ENCODE data around the gene PLA2G1B.
A peak's percentile ranks its signal among the peaks of the same experiment; 100 is the strongest.

Gene PLA2G1B

DNA sequence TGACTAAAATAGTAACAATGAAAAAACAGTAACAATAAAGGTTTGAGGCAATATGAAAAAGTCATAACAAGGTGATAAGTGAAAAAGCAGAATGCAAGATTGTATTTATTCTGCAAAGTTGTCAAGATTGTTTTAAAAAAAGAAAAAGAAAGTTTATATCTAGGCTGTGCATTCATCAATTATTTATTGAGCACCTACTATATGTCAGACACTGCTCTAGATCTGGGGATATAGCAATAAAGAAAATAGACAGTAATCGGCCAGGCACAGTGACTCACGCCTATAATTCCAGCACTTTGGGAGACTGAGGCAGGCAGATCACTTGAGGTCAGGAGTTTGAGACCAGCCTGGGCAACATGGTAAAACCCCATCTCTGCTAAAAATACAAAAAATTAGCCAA lies 3.8 kb downstream of the PLA2G1B start:
- DNase-seq, result no peak

DNA sequence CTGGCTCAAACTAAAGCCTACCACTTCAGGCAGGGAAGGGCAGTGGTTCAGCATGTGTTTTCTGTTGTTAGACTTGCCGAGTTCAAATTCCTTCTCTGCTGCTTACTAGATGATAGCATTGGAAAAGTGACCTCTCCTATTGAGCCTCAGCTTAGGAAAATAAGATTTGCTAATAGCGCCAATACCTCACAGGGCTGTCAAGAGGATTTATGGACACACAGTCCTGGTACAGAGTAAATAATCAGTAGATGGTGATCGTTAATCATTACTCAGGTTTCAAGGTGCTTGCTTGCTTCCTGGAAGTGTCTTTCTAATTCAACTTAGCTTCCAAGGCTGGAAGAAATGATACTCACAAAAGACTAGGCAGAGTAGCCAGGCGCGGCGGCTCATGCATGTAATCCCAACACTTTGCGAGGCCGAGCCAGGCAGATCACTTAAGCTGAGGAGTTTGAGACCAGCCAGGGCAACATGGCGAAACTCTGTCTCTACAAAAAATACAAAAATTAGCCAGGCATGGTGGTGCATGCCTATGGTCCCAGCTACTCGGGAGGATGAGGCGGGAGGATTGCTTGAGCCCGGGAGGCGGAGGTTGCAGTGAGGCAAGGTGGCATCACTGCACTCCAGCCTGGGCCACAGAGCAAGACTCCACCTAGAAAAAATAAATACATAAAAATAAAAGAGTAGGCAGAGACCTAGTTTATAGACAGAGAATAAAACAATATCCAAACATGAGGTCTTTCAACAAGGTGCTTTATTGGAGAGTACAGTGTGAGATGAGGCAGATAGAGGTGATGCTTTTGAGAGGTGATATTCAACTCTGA lies 6.0 kb downstream of the PLA2G1B start:
- no peak for DNase-seq

DNA sequence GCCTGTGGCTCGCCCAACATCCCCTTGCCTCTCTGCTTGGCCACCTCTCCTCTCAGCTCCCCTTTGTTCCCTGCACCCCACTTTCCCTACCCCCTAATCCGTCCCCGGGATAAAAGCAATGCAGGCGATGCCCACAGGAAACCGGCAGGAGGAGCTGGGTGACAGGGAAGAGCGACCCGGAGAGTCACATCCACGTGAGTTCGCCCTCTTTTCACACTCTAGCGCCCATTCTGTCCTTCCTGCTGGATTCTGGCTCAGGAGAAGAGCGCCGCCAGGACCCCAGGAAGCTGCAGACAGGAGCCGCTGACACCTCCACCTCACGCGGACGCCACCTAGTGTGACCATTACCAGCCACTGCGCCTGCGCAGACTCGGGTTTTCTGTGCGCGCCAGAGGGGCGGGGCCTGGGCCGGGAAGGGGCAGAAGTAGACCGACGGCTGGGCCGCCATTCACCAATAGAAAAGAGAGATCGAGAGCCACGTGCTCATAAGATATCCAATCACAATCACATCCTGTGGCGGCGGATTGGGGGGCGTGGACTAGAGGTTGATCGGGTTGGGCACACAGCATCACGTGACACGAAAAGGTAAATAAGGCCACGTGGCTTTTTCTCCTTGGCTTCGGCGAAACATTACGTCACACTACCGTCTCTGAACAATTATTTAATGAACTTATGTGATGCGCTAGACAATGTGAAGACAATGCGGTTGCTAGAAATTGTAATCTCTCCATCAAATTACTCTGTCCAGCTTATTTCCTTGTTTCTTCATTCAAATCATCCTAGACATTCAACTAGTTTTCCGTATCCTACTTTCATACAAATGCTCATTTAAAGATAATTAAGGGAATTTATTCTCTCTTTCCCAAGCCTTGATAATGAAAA lies 10.1 kb downstream of the PLA2G1B start:
- DNase-seq, result peak; percentile 100

DNA sequence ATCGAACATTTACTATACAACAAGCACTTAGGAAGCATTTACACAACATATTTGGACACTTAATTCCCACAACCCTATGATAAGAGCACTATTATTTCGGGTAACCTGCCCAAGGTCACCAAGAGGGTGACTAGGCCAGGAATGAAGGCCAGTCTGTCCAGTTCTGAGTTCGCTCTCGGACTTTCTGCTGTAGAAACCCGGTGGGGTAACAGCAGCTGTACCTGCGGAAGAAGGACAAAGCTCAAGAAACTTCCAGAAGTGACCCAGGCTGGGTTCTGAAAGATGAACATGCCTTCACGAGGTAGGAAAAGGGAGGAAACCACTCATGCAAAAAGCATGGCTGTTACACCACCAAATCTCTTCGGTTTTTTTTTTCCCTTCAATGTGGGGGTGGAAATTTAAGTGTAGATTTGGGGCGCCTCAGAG lies 10.8 kb downstream of the PLA2G1B start:
- DNase-seq, result no peak

DNA sequence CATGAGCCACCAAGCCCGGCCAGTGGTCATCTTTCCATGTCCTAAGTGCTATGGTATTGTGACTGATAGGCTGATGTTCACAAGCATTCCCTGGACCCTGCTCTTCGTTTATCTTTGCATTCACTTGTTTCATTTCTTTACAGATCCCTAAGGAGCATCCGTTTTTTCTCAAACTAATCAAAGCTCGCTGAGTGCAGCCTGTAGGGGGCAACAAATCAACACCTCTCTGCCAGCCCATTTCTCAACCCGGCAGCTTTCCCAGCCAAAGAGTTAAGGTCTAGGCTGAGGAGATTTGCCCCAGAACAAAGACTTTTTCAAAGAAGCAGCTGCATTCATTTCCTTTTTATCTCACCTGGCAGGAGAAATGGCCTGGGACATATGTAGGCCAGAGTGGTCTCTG lies 13.4 kb downstream of the PLA2G1B start:
- DNase-seq, result no peak

DNA sequence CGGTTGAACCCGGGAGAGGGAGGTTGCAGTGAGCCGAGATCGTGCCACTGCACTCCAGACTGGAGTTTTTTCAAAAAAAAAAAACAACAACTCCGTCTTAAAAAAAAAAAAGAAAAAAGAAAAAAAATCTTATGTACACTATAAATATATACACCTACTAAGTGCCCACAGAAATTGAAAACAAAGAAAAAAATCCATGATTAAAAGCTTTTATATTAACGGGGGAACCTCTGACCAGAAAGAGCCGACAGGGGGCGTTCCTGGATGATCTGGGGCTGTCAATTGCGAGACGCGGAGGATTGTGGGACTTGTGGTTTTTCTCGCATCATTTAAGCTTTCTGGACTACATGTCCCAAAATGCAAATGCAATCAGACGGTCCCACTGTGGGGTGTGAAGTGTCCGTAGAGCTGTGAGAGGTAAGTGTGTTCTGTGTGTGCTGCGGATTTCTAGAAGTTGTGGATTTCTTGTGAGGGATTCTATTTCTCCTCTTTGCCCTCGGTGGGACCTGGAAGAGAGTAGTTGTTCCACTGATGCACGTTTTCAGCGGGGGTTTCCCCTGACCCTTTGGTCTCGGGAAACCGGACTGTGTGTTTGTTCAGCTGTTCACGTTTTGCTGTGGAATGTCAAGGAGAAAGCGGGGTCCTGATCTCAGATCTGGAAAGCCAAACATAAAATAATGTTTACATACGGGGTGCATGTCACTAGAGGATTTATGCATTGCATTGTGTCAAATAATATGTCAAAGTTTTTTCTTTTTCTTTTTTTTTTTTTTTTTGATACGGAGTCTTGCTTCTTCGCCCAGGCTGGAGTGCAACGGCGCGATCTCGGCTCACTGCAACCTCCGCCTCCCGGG lies 25.4 kb downstream of the PLA2G1B start, which contains the start of gene SIRT4:
Gene SIRT4, plus strand, starts transcription at position 360 of the 854 bp plus-strand sequence. CDS start 1,241 bp downstream, outside the sequence.
- peak; percentile 93 for DNase-seq

DNA sequence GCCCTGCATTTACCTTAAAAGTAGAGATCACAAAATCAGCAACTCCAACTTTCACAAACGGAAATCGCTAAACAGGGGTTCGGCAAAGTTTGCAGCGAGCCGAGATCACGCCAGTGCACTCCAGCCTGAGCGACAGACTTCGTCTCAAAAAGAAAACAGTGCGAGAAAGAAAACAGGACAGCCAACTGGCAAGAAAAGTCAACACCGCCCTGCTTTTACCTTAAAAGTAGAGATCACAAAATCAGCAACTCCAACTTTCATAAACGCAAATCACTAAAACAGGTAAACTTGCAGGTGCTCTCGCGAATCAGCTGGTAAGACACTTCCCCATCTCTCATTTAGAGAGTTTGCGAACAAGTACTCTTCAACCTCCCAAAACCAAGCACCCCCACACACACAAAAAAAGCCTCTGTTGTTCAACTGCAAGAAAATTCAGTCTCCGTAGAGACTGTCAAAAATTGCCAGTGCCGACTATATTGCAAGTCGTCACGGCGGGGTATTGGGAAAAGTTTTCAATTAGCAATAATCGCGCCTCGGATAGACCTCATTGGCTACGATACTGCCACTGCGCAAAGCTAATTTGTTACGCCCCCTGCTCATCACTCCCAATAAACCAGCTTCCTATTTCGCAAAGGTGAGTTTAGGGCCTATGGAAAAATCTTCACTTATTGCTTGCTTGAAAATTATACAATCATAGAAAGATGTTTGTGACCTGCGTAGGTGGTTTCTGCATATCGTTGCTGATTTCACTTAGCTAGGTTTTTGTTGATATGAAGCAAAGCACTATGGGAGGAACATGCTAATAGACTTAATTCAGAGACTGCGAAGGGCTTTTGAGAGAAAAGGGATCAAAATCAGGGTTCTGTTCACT lies 34.7 kb downstream of the PLA2G1B start, which contains the start of gene RNU4-1:
Gene RNU4-1, minus strand, starts transcription at position 577 of the 871 bp plus-strand sequence.
- peak; percentile 70 for DNase-seq

DNA sequence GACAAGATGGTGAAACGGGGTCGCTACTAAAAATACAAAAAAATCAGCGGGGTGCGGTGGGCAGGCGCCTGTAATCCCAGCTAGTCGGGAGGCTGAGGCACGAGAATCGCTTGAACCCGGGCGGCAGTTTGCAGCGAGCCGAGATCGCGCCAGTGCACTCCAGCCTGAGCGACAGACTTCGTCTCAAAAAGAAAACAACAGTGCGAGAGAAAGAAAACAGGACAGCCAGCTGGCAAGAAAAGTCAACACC lies 35.2 kb downstream of the PLA2G1B start:
- DNase-seq, result no peak

DNA sequence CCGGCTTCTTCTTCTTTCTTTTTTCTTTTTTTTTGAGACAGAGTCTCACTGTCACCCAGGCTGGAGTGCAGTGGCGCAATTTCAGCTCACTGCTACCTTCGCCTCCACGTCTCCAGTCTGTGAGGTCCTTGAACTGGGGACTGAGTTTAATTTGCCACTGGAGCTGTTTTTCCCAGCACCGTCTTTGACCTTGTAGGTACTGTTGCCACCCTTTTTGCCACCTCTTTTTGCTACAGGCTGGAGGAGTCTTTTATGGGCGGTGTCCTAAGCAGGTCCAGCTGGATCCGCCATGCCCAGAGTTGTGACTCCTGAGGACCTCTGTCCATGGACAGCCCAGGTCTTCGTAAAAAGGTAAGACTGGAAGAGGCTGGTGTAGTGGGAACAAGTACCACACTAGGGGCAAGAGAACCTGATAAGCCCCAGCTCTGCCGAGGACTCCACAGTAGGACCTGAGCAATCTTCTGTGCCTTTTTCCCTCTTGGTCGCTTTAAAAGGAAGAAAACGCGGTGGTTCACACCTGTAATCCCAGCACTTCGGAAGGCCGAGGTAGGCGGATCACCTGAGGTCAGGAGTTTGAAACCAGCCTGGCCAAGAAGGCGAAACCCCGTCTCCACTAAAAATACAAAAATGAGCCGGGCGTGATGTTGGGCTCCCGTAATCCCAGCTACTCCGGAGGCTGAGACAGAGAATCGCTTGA lies 36.8 kb downstream of the PLA2G1B start:
- peak; percentile 4 for DNase-seq

DNA sequence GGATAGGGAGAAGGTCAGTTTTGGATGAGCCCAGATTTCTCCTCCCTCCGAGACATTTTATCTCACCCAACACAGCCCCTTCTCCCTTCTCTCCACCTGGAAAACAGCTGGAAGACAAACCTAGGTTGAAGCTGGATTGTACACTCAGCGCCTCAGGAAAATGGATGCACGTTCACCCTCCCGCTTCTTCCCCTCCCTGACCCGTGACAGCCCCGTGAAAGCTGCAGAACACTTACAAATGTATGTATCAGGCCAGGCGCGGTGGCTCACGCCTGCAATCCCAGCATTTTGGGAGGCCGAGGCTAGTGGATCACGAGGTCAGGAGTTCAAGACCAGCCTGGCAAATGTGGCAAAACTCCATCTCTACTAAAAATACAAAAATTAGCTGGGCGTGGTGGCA lies 40.1 kb downstream of the PLA2G1B start:
- no peak for DNase-seq

DNA sequence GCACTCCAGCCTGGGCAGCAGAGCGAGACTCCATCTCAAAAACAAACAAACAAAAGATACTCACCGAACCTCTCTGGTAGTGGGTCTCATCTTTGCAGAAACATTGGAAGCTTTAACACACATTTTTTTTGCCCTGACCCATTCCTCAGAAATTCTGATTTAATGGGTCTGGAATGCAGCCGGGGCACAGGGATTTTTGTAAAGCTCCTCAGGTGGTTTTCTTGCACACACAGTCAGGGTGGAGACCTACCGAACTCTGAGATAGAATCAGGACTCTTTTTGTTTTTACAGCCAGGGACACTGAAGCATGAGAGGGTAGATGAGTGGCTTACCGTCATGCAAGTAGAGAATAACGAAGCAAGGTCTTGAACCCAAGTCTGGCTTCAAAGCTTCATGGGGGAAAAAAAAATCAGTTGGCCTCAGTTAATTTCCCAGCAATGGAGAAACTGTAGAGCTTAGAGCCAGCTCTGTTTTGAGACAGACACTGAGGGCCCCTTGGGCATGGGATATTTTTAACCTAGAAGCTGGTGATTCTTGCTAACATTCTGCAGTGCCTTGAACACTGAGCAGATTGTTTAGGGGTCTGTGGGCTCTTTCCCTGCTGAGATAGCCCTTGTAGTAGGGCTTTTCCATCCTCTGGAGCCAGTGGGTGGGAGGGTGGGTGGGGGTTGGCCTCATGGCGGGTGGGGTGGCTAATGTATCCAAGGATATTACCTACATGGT lies 40.6 kb downstream of the PLA2G1B start:
- DNase-seq, result no peak

DNA sequence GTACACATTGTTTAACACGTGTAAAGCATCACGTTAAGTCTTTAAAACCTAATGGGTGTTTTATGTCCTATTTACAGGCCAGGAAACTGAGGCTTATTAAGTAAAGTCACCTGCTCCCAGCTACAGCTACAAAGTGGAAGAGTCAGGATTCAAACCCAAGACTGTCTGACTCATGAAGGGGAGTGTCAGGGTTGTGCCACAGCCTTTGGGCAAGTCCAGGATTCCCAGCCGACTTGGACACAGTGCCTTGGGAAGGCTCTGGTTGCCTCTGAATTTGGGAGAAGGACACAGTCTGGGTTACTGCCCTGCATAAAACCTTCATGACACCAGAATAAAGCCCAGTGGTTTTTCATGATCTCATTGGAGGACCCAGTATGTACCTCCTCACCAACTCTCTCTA lies 43.2 kb downstream of the PLA2G1B start:
- no peak for DNase-seq

DNA sequence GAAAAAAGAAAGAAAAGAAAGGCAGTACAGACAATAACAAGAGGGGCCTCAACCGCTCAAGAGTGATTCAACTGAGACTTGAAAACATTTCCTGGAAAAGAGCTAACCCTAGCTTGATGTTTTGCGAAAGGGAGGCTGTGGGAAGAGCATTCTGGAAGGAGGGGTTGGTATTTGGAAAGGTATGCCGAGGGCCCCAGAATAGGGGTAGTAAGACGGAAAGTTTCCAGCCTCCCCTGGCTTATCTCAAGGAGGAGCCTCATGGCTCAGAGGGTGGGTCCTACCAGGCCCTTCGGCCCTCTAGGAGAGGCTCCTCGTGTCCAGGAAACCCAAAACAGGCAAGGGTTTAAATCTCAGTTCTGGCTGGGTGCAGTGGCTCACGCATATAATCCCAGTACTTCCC lies 44.3 kb downstream of the PLA2G1B start:
- no peak for DNase-seq

DNA sequence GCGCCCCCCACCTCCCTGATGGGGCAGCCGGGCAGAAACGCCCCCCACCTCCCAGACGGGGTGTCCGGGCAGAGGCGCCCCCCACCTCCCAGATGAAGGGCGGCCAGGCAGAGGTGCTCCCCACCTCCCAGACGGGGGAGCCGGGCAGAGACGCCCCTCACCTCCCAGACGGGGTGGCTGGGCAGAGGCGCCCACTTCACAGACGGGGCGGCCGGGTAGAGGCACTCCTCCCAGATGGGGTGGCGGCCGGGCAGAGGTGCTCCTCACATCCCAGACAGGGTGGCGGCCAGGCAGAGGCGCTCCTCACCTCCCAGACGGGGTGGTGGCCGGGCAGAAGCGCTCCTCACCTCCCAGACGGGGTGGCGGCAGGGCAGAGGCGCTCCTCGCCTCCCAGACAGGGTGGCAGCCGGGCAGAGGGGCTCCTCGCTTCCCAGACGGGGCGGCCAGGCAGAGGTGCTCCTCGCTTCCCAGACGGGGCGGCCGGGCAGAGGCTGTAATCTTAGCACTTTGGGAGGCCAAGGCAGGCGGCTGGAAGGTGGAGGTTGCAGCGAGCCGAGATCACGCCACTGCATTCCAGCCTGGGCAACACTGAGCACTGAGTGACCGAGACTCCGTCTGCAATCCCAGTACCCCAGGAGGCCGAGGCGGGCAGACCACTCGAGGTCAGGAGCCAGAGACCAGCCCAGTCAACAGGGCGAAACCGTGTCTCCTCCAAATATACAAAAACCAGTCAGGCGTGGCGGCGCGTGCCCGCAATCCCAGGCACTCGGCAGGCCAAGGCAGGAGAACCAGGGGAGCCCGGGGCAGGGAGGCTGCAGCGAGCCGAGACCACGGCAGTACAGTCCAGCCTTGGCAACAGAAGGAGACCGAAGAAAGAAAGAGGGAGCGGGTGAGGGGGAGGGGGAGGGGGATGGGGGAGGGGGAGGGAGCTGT lies 49.2 kb downstream of the PLA2G1B start:
- DNase-seq, result no peak

DNA sequence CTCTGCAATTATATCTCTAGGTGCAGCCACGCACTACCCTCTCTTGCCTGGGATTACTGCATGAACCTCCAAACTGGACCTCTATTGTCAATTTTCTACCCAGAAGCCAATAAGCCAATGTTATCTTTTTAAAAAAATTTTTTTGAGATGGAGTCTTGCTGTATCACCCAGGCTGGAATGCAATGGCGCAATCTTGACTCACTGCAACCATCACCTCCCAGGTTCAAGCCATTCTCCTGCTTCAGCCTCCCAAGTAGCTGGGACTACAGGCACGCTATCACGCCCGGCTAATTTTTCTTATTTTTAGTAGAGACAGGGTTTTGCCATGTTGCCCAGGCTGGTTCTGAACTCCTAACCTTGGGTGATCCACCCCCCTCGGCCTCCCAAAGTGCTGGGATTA lies 50.8 kb downstream of the PLA2G1B start:
- DNase-seq, result no peak
